CD4-positive, alpha-beta T cell treated with Interleukin-10 for 1 hour (primary cell): ENCODE data around the gene RGMA.
A peak's percentile ranks its signal among the peaks of the same experiment; 100 is the strongest.
"Not testable (repeated sequence)": the region's sequence is repeated elsewhere in the genome, so short reads cannot be mapped to it uniquely, and the experiment has no call there.

ENCODE experiments used
- DNase-seq: peaks from one replicate; pipeline ENCODE4 v3.0.0-alpha.2; 2020

Gene RGMA

GRCh38 chr15:93031557-93032384 is 57.2 kb downstream of the RGMA start:
- not testable (repeated sequence) for DNase-seq

GRCh38 chr15:93031103-93031464 is 57.9 kb downstream of the RGMA start:
- DNase-seq = no peak

GRCh38 chr15:93030430-93031102 is 58.4 kb downstream of the RGMA start:
- peak; percentile 72 for DNase-seq

GRCh38 chr15:93029836-93030429 is 59.1 kb downstream of the RGMA start:
- no peak for DNase-seq

- DNase-seq = no peak
These were observed 59.7 kb downstream of the RGMA start for GRCh38 chr15:93029214-93029835.

GRCh38 chr15:93028632-93029213 is 60.3 kb downstream of the RGMA start:
- no peak for DNase-seq

- DNase-seq = no peak
These were observed 60.8 kb downstream of the RGMA start for GRCh38 chr15:93028111-93028631.

GRCh38 chr15:93027413-93027812 is 61.6 kb downstream of the RGMA start:
- no peak for DNase-seq

- no peak for DNase-seq
These were observed 62.6 kb downstream of the RGMA start for GRCh38 chr15:93026380-93026817.

GRCh38 chr15:93025625-93025982 is 63.4 kb downstream of the RGMA start:
- no peak for DNase-seq

GRCh38 chr15:93024716-93025624 is 64.0 kb downstream of the RGMA start:
- no peak for DNase-seq

- no peak for DNase-seq
These were observed 64.7 kb downstream of the RGMA start for GRCh38 chr15:93024293-93024692.

- DNase-seq = no peak
These were observed 67.8 kb downstream of the RGMA start for GRCh38 chr15:93020976-93021772.

- DNase-seq = no peak
These were observed 69.0 kb downstream of the RGMA start for GRCh38 chr15:93019971-93020370.

GRCh38 chr15:93019090-93019489 is 69.9 kb downstream of the RGMA start:
- DNase-seq = no peak

- DNase-seq = no peak
These were observed 70.4 kb downstream of the RGMA start for GRCh38 chr15:93018574-93018973.

- no peak for DNase-seq
These were observed 71.5 kb downstream of the RGMA start for GRCh38 chr15:93017526-93017925.

- DNase-seq = no peak
These were observed 76.2 kb downstream of the RGMA start for GRCh38 chr15:93012786-93013185.

- DNase-seq = no peak
These were observed 81.0 kb downstream of the RGMA start for GRCh38 chr15:93007994-93008393.

- DNase-seq = no peak
These were observed 83.9 kb downstream of the RGMA start for GRCh38 chr15:93005133-93005532.

- DNase-seq = no peak
These were observed 87.1 kb downstream of the RGMA start for GRCh38 chr15:93001881-93002280.
